ENCODE results near the gene NANOS1.

DNA sequence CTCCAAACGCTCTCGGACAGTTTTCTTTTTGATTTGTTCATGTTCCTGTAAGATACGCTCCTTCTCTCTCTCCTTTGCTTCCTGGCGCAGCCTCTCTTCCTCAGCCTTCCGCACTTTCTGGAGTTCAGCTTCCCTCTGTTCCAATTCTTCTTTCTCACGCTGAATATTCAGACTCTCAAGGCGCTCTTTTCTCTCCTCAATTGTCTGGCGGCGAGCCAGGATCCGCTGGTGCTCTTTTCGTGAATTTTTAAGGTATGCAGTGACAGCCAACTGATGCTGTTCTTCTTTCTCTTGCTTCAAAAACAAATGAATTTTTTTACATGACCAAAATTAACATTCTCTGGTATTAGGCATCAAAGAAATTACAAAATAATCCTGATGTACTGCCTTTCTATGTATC, 28.5 kb downstream of the NANOS1 start:
- TF ChIP-seq POLR2A (IDR thresholded peaks at IDR 0.05; ENCODE audit: low read depth, low read length) (no peak), TAF1 (IDR thresholded peaks at IDR 0.05; ENCODE audit: low read depth, low read length) (no peak), POLR2AphosphoS5 (IDR thresholded peaks at IDR 0.05; ENCODE audit: low read depth, low read length) (no peak), SPI1 (IDR thresholded peaks at IDR 0.05; ENCODE audit: low read depth, low read length) (no peak)
